ENCODE measurements around the gene SLC25A12.
"Not testable (repeated sequence)": the region's sequence is repeated elsewhere in the genome, so short reads cannot be mapped to it uniquely, and the experiment has no call there.

Gene SLC25A12

DNA sequence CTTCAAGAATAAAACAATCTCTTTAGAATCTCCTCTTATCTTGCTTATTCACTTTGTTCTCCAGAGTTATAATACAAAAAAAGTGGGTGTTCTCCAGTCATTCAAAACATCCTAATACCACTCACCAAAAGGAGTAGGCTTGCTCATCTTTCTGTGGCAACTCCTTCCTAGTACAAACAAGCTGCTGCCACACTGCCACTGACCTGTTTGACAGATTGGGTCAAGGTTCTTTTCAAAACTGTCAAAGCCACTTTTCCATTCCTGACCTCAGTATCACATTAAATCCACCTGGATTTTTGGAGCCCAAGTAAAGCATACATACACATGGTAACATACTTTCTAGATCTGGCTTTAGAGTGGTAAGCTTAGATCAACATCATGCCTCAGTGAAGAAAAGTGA is 59.8 kb downstream of the SLC25A12 start:
- H3K27ac ChIP-seq: no peak overlapping the region
- DNase-seq (ENCODE audit: low read depth, low spot score): no peak

GRCh38 chr2:171832489-171832888 is 61.6 kb downstream of the SLC25A12 start:
- DNase-seq (ENCODE audit: low read depth, low spot score): no peak
- no peak overlapping the region for H3K27ac ChIP-seq

DNA sequence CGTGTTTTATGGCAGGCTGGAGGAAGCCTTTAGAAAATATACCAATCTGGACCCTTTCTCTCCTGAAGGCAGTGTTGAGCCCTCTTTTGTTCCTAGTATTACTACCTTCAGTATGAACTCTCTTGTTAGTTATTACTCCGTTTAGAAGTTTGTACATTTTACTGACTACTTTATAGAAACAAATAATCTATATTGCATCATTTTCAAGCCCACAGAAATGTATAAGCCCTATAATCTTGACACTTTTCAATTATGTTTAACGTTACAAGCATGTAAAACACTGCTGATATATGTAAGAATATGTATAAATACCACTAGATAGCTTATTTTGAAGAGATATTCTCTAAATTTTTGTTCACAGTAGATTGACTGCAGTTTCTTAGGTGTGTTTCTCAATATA is 64.0 kb downstream of the SLC25A12 start:
- no peak overlapping the region for H3K27ac ChIP-seq
- DNase-seq (ENCODE audit: low read depth, low spot score): no peak

DNA sequence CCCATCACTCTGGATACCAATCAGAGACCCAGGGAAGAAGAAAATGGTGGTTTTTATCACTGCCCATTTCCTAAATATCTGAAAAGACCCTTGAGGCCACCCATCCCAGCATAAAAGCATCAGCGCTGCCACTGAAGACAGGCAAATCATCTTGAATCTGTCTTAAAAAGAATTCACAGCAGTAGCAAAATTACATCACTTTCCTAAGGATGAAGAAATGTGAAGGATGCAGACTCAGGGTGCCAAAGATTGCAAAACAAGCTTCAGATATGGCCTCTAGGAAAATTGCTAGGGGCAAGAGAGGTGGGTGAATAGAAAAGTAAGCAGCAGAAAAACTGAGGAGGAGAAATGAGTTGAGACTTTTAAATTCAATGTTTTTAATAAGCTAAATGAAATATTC is 70.0 kb downstream of the SLC25A12 start:
- DNase-seq (ENCODE audit: low read depth, low spot score): no peak
- no peak overlapping the region for H3K27ac ChIP-seq

- DNase-seq (ENCODE audit: low read depth, low spot score): no peak
- H3K27ac ChIP-seq: no peak overlapping the region
Observed at GRCh38 chr2:171822525-171823322, 71.3 kb downstream of the SLC25A12 start.

- DNase-seq (ENCODE audit: low read depth, low spot score): no peak
- no peak overlapping the region for H3K27ac ChIP-seq
Observed at GRCh38 chr2:171819453-171819852, 74.6 kb downstream of the SLC25A12 start.

DNA sequence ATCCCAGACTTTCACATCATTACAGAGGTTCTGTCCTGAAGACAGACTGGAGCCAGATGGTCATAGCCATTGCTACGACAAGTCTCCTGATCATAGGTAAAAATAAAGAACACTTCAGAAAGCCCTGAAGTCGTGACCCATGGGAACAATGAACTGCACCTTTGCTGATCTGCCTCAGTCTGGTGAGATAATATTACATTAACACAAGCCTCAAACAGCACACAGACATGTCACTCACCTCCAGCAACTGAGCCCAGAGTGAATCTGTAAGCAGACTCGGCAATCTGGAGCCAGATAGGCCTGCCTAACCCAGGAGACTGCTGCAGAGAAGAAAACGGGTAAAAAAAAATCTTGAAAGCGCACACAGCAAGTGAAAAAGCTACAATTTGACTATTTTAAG is 79.2 kb downstream of the SLC25A12 start:
- DNase-seq (ENCODE audit: low read depth, low spot score): no peak
- no peak overlapping the region for H3K27ac ChIP-seq

GRCh38 chr2:171814174-171814573 is 79.9 kb downstream of the SLC25A12 start:
- no peak for DNase-seq (ENCODE audit: low read depth, low spot score)
- H3K27ac ChIP-seq: no peak overlapping the region

DNA sequence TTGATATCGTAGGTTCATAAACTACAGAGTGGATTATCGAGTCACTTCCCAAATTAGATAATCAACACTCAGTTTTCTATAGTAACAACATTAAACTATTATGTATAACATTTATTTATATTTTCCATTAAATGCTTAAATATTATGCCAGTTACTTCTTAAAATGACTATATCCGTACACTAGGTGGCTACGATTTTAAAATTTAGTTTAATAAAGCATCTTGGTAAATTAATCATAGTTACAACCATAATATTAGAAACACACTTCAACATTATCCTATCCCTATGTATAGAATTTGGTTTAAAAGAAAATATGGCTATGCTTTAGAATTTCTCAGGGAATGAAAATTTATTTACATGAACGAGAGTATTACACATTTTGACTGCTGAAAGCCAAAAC is 80.3 kb downstream of the SLC25A12 start:
- DNase-seq (ENCODE audit: low read depth, low spot score): no peak
- no peak overlapping the region for H3K27ac ChIP-seq

DNA sequence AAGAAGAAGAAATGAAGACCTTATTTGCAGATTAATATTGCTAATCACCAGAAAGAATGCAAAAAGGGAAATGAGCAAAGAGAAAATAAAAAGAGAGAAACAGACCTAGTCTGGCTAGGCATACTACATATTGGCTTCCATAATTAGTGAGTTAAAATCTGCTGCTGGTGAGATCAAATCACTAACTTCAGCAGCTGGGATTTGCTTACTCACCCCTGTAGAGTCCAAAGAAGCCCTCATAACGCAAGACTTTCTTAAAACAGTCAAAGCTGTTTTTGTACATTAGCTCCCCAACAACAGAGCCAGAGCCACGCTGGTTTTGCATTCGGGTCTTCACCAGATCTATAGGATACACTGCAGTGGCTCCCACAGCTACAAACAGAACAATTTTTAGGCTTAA is 80.9 kb downstream of the SLC25A12 start:
- DNase-seq (ENCODE audit: low read depth, low spot score): no peak
- H3K27ac ChIP-seq: no peak overlapping the region

GRCh38 chr2:171811245-171811628 is 82.8 kb downstream of the SLC25A12 start:
- no peak overlapping the region for H3K27ac ChIP-seq
- no peak for DNase-seq (ENCODE audit: low read depth, low spot score)

DNA sequence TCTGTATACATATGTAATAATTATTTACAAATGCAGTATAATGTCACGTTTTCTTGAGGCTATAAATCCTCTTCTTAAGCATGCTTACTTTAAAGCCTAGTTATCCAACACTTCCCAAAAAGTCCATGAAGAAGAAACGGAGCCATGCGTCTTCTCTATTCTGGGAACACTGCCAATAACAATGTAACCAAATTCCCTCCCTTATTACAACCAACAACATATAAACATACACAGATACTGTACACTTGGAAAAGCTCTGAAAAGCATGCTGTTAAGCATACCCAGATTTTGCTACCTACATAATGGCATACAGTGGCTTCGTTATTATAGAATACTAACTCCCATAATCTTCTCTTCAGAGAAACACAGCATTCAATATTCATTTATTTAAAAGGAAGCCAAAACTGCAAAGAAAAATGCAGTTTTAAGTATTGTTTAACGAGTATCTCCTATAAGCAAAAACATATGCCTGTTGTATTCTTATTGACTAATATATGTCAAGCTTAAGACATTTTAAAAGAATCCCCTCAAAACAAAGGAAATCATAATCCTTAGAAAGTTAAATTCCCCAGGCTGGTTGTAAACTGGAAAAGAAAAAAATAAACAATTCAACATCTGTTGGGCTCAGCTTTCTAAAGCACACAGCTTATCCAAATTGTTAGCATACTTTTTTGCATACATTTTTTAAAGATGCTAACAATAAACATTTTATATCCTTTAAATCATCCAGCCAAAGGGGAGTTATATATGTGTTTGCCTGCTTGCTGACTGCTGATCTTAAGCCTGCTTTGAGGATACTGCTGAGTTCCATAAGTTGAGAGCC is 83.4 kb downstream of the SLC25A12 start:
- no peak overlapping the region for H3K27ac ChIP-seq
- no peak for DNase-seq (ENCODE audit: low read depth, low spot score)

DNA sequence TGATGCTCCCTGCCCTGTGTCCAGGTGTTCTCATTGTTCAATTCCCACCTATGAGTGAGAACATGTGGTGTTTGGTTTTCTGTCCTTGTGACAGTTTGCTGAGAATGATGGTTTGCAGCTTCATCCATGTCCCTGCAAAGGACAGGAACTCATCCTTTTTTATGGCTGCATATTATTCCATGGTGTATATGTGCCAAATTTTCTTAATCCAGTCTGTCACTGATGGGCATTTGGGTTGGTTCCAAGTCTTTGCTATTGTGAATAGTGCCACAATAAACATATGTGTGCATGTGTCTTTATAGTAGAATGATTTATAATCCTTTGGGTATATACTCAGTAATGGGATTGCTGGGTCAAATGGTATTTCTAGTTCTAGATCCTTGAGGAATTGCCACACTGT is 85.2 kb downstream of the SLC25A12 start:
- H3K27ac ChIP-seq: not testable (repeated sequence)

DNA sequence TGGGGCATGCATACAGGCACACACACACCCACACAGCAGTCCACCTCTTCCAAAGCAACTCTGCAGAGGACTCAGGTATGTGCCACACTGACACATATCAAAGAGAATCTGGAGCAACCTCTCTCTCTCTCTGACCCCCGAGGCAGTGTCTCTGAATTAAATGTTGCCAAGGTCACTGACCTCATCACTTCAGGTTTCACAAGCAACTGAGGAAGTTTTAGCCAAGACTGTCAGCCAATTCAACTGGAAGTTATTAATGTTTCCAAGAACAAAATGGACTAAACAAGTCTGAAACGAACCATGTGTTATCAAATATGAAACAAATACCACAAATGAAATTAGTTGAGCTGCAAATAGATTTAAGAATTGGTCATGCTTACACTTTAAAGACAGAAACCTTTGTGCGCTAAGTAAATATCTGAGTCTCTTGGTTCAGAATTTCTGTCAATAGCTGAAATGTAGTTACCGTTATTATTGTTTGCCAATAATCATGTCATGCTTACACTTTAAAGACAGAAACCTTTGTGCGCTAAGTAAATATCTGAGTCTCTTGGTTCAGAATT is 86.1 kb downstream of the SLC25A12 start:
- peak overlapping the region; percentile 35 for H3K27ac ChIP-seq

More for the DNA sequence above, 85.2 kb downstream of the SLC25A12 start:
- DNase-seq (ENCODE audit: low read depth, low spot score): not testable (repeated sequence)

GRCh38 chr2:171807119-171807518 is 86.9 kb downstream of the SLC25A12 start:
- peak overlapping the region; percentile 35 for H3K27ac ChIP-seq

More for the DNA sequence above, 86.1 kb downstream of the SLC25A12 start:
- DNase-seq (ENCODE audit: low read depth, low spot score): no peak

DNA sequence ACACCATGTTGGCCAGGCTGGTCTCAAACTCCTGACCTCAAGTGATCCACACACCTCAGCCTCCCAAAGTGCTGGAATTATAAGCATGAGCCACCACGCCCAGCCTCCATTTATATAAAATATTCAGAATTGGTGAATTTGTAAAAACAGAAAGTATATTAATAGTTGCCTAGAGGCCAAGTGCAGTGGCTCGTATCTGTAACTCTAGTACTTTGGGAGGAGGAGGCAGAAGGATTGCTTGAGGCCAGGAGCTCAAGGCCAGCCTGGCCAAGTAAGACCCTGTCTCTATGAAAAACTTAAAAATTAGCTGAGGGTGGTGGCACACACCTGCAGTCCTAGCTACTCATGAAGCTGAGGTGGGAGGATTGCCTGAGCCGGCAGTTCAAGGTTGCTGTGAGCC is 89.6 kb downstream of the SLC25A12 start:
- no peak overlapping the region for H3K27ac ChIP-seq

More at GRCh38 chr2:171807119-171807518, 86.9 kb downstream of the SLC25A12 start:
- no peak for DNase-seq (ENCODE audit: low read depth, low spot score)

DNA sequence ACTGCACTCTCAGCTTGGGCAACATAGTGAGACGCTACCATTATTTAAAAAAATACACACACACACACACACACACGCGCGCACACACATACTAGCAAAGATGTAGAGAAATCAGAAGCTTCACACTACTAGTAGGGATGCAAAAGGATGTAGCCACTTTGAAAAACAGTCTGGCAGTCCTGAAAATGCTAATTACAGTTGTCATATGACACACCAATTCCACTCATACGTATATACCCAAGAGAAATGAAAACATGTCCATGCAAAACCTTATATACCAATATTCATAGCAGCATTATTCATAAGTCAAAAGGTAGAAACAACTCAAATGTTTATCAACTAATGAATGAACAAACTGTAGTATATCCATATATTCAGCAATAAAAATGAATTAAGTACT is 90.3 kb downstream of the SLC25A12 start:
- DNase-seq (ENCODE audit: low read depth, low spot score): no peak
- no peak overlapping the region for H3K27ac ChIP-seq

More for the DNA sequence above, 89.6 kb downstream of the SLC25A12 start:
- no peak for DNase-seq (ENCODE audit: low read depth, low spot score)

- no peak overlapping the region for H3K27ac ChIP-seq
- no peak for DNase-seq (ENCODE audit: low read depth, low spot score)
Observed at GRCh38 chr2:171800639-171801038, 93.4 kb downstream of the SLC25A12 start.

DNA sequence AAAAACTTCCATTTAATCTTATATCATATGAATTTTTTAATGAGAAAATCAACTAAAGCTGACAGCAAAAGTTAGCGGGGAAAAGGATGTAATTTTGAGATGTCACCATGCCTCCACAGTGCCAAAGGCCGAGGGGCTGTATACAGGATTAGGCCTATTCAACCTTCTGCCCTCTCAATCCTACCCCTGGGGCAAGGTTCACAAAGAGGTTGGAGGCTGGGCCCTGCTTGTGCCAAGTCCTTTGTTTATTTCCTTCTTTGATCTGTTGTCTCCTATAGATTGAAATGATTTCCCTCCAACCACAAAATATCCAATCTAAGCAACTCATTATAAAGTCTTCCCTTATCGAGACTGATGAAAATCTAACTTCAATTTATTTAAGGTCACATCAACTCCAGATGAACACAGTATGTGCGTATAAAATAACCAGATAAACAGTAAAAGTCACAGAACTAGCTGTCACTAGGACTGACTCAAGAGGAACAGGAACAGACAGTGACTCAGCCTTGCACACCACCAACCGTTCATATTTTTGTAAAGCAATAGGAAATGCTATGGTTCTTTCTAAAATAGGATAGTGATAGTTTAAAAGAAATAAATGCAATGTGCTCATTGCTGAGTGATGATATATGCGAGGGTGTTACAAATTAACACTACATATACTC is 95.8 kb downstream of the SLC25A12 start:
- DNase-seq (ENCODE audit: low read depth, low spot score): no peak

DNA sequence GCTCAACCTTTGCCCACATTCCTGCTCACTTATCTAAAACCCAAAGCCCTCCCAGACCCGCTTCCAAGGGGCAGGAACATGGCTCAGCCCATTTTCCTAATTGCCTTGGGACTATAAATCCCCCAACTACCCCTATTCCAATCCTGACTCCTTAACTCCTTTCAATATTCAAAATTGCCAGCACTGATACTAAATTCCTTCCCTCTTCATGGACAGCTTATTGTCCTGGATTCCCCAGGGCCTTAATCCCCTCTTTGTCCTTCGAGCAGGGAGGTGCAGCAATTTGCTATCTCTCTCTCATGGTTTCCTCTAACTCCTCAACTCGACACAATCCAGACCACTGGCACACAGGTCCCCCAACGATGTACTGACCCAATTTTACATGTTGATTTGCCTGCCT is 99.1 kb downstream of the SLC25A12 start:
- DNase-seq (ENCODE audit: low read depth, low spot score): no peak

More for the DNA sequence above, 95.8 kb downstream of the SLC25A12 start:
- peak overlapping the region; percentile 19 for H3K27ac ChIP-seq

More for the DNA sequence above, 99.1 kb downstream of the SLC25A12 start:
- no peak overlapping the region for H3K27ac ChIP-seq
